Brain microvascular endothelial cell (primary cell): Measurements from ENCODE around the gene CHCHD4.

ENCODE experiments used
- DNase-seq: peaks from one replicate; pipeline ENCODE4 v3.0.0-alpha.2; 2020
- H3K27ac ChIP-seq: fragments of 250-450 bp; sonication (Bioruptor Pico); 2 replicates; pipeline ENCODE4 v1.5.1; 2020; ENCODE audit warnings: mild to moderate bottlenecking, moderate library complexity
- H3K27me3 ChIP-seq: fragments of 250-450 bp; sonication (Bioruptor Pico); replicated peaks from 2 replicates; pipeline ENCODE4 v1.5.1; 2020; ENCODE audit warnings: mild to moderate bottlenecking
- H3K36me3 ChIP-seq: fragments of 250-450 bp; sonication (Bioruptor Pico); replicated peaks from 2 replicates; pipeline ENCODE4 v1.5.1; 2020; ENCODE audit warnings: mild to moderate bottlenecking
- H3K4me3 ChIP-seq: 2 replicates; pipeline ENCODE4 v1.5.1; 2011; ENCODE audit warnings: low read depth, mild to moderate bottlenecking, control low read depth, low read length, moderate library complexity
- CTCF ChIP-seq: IDR thresholded peaks from 2 replicates; pipeline ENCODE4 v1.5.1; 2011; ENCODE audit warnings: low read depth, mild to moderate bottlenecking, moderate library complexity, low read length, control low read depth, inconsistent platforms; ENCODE audit errors: missing control alignments
- in situ Hi-C: cut with HindIII; loops from 2 replicates; pipeline ENCODE4 v1.10.0; 2017; ENCODE audit warnings: low sequenced_read_pairs, low pct_ligation_motif_present

Gene CHCHD4

GRCh38 chr3:14152233-14152962 is 27.7 kb upstream of the CHCHD4 start:
- in situ Hi-C loops = no loop called here
- no peak for DNase-seq
- TF ChIP-seq CTCF = peak; percentile 56
- Histone ChIP-seq H3K27me3 (no peaks in the 10 kb centered on the region), H3K4me3 (no peak overlapping the region), H3K36me3 (peaks cover 33% of the 10 kb centered on the region), H3K27ac (no peak overlapping the region)

GRCh38 chr3:14151471-14152083 is 26.9 kb upstream of the CHCHD4 start:
- in situ Hi-C loops = no loop called here
- no peak for TF ChIP-seq CTCF
- H3K4me3 ChIP-seq = no peak overlapping the region
- no peak overlapping the region for H3K27ac ChIP-seq
- DNase-seq = no peak
- H3K36me3 ChIP-seq = peaks cover 28% of the 10 kb centered on the region
- H3K27me3 ChIP-seq = no peaks in the 10 kb centered on the region

GRCh38 chr3:14150491-14151230 is 26.0 kb upstream of the CHCHD4 start:
- Histone ChIP-seq H3K27me3 (no peaks in the 10 kb centered on the region), H3K4me3 (no peak overlapping the region), H3K27ac (no peak overlapping the region), H3K36me3 (peaks cover 21% of the 10 kb centered on the region)
- in situ Hi-C loops = no loop called here
- no peak for TF ChIP-seq CTCF
- DNase-seq = no peak

- in situ Hi-C loops = no loop called here
- H3K36me3 ChIP-seq = peaks cover 21% of the 10 kb centered on the region
Measured at GRCh38 chr3:14150078-14150477, 25.4 kb upstream of the CHCHD4 start.

More at GRCh38 chr3:14150078-14150477, 25.4 kb upstream of the CHCHD4 start:
- TF ChIP-seq CTCF = no peak
- DNase-seq = no peak
- no peak overlapping the region for H3K27ac ChIP-seq
- H3K27me3 ChIP-seq = no peaks in the 10 kb centered on the region
- H3K4me3 ChIP-seq = no peak overlapping the region
